Articular chondrocyte of knee joint (primary cell): ENCODE measurements around the gene CD4. TPM values are rescaled to one million over a fixed set of nuclear protein-coding genes. Genes with fewer than 3 reads are reported as not detected.

Experiments
- total RNA-seq: library from RNA; depleted of rRNA; stranded (reverse); fragments of >200 nt; gene quantifications from 2 replicates; pipeline ENCODE4 v1.2.3, GENCODE V29; 2012

CD4 gene
- 2.3 and 4.3 TPM in 2 replicates for total RNA-seq

DNA sequence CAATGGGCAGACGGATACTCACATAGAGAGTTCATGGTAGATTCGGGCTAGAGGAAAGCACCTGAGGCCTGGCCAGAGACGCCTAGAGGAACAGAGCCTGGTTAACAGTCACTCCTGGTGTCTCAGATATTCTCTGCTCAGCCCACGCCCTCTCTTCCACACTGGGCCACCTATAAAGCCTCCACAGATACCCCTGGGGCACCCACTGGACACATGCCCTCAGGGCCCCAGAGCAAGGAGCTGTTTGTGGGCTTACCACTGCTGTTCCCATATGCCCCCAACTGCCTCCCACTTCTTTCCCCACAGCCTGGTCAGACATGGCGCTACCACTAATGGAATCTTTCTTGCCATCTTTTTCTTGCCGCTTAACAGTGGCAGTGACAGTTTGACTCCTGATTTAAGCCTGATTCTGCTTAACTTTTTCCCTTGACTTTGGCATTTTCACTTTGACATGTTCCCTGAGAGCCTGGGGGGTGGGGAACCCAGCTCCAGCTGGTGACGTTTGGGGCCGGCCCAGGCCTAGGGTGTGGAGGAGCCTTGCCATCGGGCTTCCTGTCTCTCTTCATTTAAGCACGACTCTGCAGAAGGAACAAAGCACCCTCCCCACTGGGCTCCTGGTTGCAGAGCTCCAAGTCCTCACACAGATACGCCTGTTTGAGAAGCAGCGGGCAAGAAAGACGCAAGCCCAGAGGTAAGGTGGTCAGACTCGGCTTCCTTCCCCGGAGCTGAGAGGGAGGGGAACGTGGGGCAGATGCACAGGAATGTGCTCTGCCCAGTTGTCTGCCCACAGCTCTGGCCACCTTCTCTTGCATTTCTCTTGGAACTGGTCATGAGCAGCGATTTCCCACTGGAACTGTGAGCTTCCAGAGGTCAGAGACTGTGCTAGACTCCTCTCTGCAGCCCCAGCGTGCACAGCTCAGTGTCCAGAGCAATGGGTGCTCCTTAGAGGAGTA is at the start of gene CD4:
Gene CD4 (plus strand): TSS at position 557 of the 953 bp plus-strand sequence. CDS start 10,611 bp downstream, outside the sequence.

DNA sequence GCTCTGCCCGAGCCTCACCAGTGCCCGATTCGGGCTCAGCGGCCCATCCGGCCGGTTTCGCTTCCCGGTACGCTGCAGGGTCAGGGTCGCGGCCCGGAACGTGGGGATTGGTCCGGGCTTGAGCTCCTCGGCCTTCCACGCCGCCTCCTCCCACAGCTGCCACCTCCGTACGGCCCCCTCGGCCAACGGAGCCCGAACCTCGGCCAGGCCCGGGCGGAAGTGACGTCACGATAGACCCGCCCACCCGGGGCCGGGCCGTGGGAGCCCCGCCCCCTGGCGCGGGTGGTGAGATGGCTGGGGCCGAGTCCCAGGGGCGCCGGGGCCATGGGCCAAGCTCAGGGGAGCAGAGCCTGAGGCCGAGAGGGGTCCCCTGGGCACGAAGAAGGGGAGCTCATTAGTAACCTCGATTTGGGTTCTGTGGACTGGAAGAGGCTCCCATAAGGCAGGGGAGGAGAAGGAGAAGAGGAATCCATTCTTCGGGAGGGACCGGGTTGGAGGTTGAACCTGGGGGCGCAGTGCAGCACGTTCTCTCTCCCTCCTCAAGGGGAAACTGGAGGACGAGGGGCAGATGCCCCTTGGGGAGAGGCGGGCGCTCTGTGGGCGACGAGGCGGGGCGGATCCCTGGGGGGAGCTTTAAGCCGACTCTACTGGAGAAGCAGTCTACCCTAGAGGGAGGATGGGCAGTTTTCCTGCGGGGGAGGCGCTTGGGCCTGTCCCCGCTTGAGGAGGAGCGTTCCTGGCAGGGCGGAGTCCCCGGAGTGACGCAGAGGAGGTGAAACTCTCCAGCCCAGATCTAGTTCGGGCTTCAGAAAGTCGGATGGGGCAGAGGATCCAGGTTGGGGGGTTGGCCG is 36.2 kb upstream of the CD4 start, which contains the start of gene MLF2:
Gene MLF2 (minus strand): TSS at position 221 of the 851 bp plus-strand sequence. CDS start 807 bp downstream, outside the sequence.

GRCh38 chr12:6765634-6766581 is 23.4 kb upstream of the CD4 start, which contains the start of gene PTMS:
PTMS (plus strand) TSS chr12:6766363; CDS start chr12:6766706, 343 bp downstream.

GRCh38 chr12:6772331-6772695 is 17.0 kb upstream of the CD4 start, which contains the start of gene LAG3:
LAG3 (plus strand) TSS chr12:6772520; CDS start chr12:6772853, 333 bp downstream.

DNA sequence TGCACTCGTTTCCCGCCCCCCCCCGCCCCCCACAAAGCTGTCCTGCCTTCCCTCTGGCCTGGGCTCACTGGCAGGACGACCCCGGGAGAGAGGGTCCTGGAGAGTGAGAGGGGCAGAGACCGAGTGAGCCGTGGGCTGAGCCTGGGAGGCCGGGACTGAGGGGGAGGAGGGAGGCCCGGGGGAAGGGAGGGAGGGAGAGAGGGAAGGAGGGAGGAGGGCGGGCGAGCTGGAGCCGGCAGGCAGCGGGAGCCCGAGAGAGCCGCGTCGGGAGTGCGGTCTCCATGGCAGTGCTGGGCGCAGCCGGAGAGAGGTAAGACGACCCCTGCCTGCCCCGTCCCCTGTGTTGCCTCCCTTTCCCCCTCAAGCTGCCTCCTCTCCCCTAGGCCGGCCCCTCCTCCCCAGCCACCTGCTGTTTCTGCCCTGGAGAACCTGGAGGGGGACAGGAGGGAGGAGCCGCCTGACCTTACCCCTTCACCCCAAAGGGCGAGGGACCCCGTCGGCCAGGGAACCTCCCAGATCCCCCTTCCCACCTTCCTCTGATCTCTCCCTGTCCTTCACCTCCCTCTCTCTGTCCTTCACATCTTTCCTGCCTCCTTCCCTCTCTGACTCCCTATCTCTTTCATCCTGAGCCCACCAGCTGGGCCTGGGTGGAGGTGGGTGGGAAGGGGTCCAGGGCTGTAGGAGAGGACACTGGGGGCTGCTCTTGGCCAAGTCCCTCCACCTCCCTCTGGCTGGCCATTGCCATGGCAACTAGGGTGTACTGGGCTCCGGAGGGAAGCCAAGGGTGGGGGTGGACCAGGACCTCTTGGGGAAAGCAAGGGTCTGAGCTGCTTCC is 32.5 kb downstream of the CD4 start, which contains the start of gene GPR162:
Gene GPR162 (plus strand): TSS at position 231 of the 835 bp plus-strand sequence. CDS start 2,078 bp downstream, outside the sequence.

DNA sequence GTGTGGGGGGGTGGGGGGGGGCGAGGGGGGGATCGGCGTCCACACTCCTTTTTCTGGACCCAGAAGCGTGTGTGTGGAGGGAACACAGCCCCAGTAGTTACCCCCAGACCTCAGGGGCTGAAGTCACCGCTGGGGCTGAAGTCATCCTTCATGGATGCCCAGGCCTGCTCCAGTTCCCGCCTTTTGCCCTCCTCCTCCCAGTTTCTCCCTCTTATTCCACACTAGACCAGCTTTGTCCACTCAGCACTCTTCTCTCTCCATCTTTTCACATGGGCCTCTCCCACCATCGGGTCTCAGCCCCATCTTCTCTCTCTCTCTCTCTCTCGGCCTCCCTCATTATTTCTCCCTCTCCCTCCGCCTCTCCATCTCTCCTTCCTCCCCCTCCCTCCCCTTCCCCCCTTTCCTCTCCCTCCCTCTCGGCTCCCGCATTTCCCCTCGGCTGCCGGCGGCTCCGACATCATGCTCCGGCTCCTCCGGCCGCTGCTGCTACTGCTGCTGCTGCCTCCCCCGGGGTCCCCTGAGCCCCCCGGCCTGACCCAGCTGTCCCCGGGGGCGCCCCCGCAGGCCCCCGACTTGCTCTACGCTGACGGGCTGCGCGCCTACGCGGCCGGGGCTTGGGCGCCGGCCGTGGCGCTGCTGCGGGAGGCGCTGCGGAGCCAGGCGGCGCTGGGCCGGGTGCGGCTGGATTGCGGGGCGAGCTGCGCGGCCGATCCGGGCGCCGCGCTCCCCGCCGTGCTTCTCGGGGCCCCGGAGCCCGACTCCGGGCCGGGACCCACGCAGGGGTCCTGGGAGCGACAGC is 38.9 kb downstream of the CD4 start, which contains the start of gene P3H3:
Gene P3H3 (plus strand): TSS at position 426 of the 799 bp plus-strand sequence. CDS start 34 bp downstream, at position 460.

DNA sequence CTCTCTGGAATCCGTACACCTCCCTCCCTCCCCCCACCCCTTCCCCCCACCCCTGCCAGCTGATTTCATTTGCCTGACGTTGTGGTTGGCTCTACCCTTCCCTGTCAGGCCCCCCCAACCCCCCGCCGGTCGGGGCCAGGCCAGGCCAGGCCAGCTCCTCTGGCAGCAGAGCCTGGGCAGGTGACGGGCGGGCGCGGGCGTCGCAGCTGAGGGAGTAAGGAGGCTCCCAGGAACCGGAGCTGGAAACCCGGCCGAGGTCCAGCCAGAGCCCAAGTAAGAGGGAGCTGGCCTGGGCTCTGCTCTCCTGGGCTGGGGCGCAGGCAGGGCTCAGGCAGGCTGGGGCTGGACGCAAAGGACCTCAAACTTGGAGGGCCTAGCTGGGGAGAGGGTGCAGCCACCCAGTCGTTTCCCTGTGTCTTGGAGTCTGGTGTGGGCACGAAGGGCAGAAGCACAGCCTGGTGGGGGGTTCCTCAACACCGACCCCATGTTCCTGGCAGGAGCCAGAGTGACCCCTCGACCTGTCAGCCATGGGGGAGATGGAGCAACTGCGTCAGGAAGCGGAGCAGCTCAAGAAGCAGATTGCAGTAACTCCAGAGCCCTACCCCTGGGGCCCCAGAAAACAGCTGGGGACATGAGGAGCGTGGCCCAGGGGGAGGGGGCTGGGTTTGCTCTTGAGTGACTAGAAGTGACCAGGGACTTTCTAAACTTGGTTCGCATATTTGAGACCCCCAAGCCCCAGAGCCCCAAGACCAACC is 51.6 kb downstream of the CD4 start, which contains the start of gene GNB3:
Gene GNB3 (plus strand): TSS at position 165 of the 755 bp plus-strand sequence. CDS start 363 bp downstream, at position 528.

GRCh38 chr12:6851153-6851920 is 62.0 kb downstream of the CD4 start, which contains the start of gene CDCA3:
CDCA3 (minus strand) TSS chr12:6851286; CDS start chr12:6850952, 334 bp downstream.

GRCh38 chr12:6851921-6852650 is 62.8 kb downstream of the CD4 start, which contains the start of gene USP5:
USP5 (plus strand) TSS chr12:6852150; CDS start chr12:6852180, 30 bp downstream.

GRCh38 chr12:6867413-6868210 is 78.3 kb downstream of the CD4 start, which contains the start of gene TPI1:
TPI1 (plus strand) TSS chr12:6867531; CDS start chr12:6867567, 36 bp downstream.

Other genes starting within 250 kb of the CD4 start
- gene IFFO1, start 233.5 kb upstream of the CD4 start, total RNA-seq = 12.4 and 17.2 TPM in 2 replicates
- gene NOP2, start 221.2 kb upstream of the CD4 start, total RNA-seq = 20.1 and 23.3 TPM in 2 replicates
- 210 and 211 TPM in 2 replicates for gene CHD4, start 182.1 kb upstream of the CD4 start, total RNA-seq
- not detected in 2 replicates for gene LPAR5, start 153.6 kb upstream of the CD4 start, total RNA-seq
- gene ACRBP, start 142.1 kb upstream of the CD4 start, total RNA-seq = 0.26 and 0.76 TPM in 2 replicates
- 28.4 and 43.7 TPM in 2 replicates for gene ING4, start 126.4 kb upstream of the CD4 start, total RNA-seq
- 22.9 and 26.8 TPM in 2 replicates for gene ZNF384, start 100.2 kb upstream of the CD4 start, total RNA-seq
- 0.11 and 0.13 TPM in 2 replicates for gene PIANP, start 88.7 kb upstream of the CD4 start, total RNA-seq
- 71.5 and 77.6 TPM in 2 replicates for gene COPS7A, start 65.5 kb upstream of the CD4 start, total RNA-seq
- gene MLF2, start 36.4 kb upstream of the CD4 start, total RNA-seq = 105 and 112 TPM in 2 replicates
- gene PTMS, start 23.2 kb upstream of the CD4 start, total RNA-seq = 75.0 and 82.3 TPM in 2 replicates
- 0.54 and 1.0 TPM in 2 replicates for gene LAG3, start 17.0 kb upstream of the CD4 start, total RNA-seq
- gene GPR162, start 32.3 kb downstream of the CD4 start, total RNA-seq = 1.3 and 2.7 TPM in 2 replicates
- gene P3H3, start 38.9 kb downstream of the CD4 start, total RNA-seq = 65.1 and 65.5 TPM in 2 replicates
- 3.7 and 4.3 TPM in 2 replicates for gene GNB3, start 51.4 kb downstream of the CD4 start, total RNA-seq
- 14.9 and 18.7 TPM in 2 replicates for gene CDCA3, start 61.8 kb downstream of the CD4 start, total RNA-seq
- 67.8 and 73.4 TPM in 2 replicates for gene USP5, start 62.6 kb downstream of the CD4 start, total RNA-seq
- 717 and 807 TPM in 2 replicates for gene TPI1, start 78.0 kb downstream of the CD4 start, total RNA-seq
- gene SPSB2, start 83.8 kb downstream of the CD4 start, total RNA-seq = 5.6 and 5.9 TPM in 2 replicates
- 9.6 and 9.8 TPM in 2 replicates for gene LRRC23, start 115.3 kb downstream of the CD4 start, total RNA-seq
- 13.0 and 16.3 TPM in 2 replicates for gene ENO2, start 125.1 kb downstream of the CD4 start, total RNA-seq
- 9.7 and 12.5 TPM in 2 replicates for gene ATN1, start 138.4 kb downstream of the CD4 start, total RNA-seq
- gene RNU7-1, start 154.3 kb downstream of the CD4 start, total RNA-seq = not detected in 2 replicates
- 120 TPM in 2 replicates for gene C12orf57, start 154.5 kb downstream of the CD4 start, total RNA-seq
- gene PTPN6, start 161.8 kb downstream of the CD4 start, total RNA-seq = 0.43 and 0.91 TPM in 2 replicates
- 134 and 183 TPM in 2 replicates for gene PHB2, start 181.1 kb downstream of the CD4 start, total RNA-seq
- 29.0 and 30.4 TPM in 2 replicates for gene EMG1, start 181.4 kb downstream of the CD4 start, total RNA-seq
- gene LPCAT3, start 228.9 kb downstream of the CD4 start, total RNA-seq = 11.5 and 18.2 TPM in 2 replicates